GM21825 (cell line): ENCODE measurements around the gene CCDC27.
"Not testable (repeated sequence)": the region's sequence is repeated elsewhere in the genome, so short reads cannot be mapped to it uniquely, and the experiment has no call there.

ENCODE experiments used
- ATAC-seq: cut with Tn5 transposase; IDR thresholded peaks from one replicate; pipeline ENCODE4 v1.9.1; 2021; ENCODE audit warnings: mild to moderate bottlenecking, moderate library complexity; ENCODE audit not compliant: unreplicated experiment

The CCDC27 gene

GRCh38 chr1:3788756-3789420 is 36.6 kb downstream of the CCDC27 start:
- no peak for ATAC-seq

GRCh38 chr1:3789421-3790300 is 37.4 kb downstream of the CCDC27 start:
- ATAC-seq = no peak

GRCh38 chr1:3790500-3790923 is 38.3 kb downstream of the CCDC27 start:
- no peak for ATAC-seq

DNA sequence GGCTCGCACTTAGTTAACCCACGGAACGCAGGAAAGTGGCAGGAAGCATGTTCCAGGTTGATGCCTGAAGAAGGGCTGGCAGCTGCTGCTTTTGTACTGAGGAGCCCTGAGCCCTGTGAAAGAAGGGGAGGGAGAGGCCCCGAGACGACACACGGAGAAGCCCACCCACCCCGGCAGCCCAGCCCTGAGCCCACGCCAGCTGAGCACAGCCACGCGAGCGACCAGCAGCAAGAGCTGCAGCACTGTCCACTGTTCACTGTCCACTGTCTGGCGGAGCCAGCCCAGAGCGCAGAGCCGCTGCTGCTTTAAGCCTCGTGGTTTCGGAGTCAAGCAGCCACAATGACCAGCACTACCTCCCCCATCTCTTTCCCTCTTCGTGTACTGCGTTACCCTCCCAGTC is 38.7 kb downstream of the CCDC27 start:
- ATAC-seq = no peak

- ATAC-seq = peak; percentile 30
Observed at GRCh38 chr1:3795453-3796214, 43.4 kb downstream of the CCDC27 start.

DNA sequence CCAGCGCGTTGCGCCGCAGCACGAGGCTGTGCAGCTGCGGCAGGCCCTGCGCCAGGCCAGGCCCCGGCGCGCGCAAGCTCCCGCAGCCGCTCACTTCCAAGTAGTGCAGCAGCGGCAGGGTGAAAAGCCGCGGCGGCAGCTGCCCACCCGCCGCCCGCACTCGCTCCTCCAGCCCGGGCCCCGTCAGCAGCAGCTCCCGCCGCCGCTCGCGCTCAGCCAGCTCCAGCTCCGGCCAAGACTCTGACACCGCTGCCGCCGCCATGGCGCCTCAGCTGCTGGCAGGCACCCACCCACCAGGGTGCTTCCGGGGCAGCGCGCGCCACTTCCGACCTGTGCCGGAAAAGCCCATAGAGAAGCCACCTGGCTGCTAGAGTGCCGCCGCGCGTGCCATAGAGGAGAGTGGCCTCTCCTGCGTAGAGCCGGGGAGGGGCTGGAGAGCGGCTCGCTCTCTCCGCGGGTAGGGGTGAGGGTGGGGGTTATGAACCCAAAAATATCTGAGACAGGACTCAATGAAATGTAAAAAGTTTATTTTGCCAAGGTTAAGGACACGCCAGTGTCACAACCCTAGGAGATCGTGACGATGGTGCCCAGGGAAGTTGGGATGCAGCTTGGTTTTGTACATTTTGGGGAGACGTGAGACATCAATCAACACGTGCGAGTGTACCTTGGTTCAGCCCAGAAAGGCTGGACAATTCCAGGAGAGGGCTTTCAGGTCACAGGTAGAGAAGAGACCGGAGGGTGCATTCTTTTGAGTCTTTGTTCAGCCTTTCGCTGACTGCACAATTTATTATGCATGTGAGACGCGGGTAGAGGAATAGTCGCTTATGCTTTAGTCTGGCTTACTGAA is 44.2 kb downstream of the CCDC27 start, which contains the start of gene LRRC47:
TSS of gene LRRC47 (minus strand) at position 284 of the 847 bp plus-strand sequence. CDS start at position 262, 22 bp downstream.
- ATAC-seq = peak; percentile 96

DNA sequence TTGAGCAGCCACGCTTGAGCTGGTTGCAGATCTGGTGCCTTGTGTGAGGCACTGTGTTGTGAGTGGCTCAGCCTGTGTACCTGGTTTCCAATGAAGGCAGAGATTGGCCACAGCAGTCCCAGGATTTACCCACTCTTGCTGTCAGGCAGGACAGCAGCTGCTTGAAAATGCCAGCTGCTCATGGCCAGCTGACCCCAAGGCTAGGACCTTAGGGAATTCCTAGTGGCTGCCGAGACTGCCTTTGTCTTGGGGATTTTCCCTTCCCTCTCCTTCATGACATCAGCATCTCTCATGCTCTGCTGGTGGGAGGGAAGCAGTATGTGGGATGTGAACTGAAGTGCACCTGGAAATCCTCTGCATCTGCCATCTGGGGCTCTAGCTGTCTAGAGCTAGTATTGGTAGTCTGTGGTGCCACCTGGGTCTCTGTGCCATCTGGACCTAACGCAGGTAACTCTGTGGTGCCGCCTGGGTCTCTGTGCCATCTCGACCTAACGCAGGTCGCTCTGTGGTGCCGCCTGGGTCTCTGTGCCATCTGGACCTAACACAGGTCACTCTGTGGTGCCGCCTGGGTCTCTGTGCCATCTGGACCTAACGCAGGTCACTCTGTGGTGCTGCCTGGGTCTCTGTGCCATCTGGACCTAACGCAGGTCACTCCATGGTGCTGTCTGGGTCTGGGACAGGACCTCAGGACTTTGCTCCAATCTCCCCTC is 47.9 kb downstream of the CCDC27 start:
- ATAC-seq = no peak

- not testable (repeated sequence) for ATAC-seq
Observed at GRCh38 chr1:3800795-3801194, 48.5 kb downstream of the CCDC27 start.

GRCh38 chr1:3803905-3804626 is 51.8 kb downstream of the CCDC27 start:
- ATAC-seq = no peak

- not testable (repeated sequence) for ATAC-seq
Observed at GRCh38 chr1:3804627-3804944, 52.3 kb downstream of the CCDC27 start.

DNA sequence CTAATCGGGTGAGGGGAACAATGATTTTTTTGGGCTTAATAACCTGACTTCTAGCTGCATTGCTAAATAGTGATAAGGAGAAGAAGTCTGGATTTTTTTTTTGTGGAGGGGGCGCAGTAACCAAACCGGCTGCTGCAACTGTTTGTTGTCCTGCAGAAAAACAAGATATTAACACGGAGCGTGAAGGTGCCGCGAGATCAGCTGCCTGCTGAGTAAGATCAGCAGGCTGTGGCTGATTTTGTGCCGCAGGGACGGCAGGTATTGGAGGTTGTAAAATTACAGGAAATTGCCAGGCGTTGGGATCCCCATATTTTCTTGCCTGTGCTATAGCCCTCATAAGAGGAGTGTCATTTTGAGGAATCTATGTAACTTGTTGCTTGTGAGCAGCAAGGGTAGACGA is 52.8 kb downstream of the CCDC27 start:
- ATAC-seq = no peak

DNA sequence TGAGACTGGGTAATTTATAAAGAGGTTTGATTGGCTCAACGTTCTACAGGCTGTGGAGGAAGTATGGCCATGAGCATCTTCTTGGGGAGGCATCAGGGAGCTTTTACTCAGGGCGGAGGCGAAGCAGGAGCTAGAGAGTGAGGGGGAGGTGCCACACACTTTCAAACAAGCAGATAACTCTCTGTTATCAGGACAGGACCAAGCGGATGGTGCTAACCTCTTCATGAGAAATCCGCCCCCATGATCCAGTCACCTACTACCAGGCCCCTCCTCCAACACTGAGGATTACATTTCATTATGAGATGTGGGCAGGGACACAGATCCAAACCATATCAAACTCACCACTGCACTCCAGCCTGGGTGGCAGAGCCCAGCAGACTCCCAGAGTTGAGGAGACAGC is 55.5 kb downstream of the CCDC27 start:
- ATAC-seq = no peak

GRCh38 chr1:3809680-3810079 is 57.4 kb downstream of the CCDC27 start:
- ATAC-seq = no peak

DNA sequence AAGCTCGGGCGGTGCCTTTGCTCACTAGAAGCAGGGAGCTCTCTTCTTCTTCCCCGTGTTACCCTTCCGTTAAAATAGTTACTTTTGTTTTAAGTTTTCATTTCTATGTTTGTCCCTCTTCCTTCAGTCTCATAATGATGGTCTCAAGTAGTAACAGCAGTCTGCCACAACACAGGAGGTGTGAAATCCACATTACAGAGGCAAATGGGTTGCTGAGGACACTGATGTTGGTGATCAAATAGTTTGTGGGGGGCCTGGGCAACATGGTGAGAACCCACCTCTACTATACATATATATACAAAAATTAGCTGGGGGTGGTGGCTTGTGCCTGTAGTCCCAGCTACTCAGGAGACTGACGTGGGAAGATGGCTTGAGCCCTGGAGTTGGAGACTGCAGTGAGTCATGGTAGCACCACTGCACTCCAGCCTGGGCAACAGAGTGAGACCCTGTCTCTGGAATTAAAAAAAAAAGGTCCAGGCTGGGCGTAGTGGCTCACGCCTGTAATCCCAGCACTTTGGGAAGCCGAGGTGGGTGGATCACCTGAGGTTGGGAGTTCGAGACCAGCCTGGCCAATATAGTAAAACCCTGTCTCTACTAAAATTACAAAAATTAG is 58.0 kb downstream of the CCDC27 start:
- ATAC-seq = not testable (repeated sequence)

DNA sequence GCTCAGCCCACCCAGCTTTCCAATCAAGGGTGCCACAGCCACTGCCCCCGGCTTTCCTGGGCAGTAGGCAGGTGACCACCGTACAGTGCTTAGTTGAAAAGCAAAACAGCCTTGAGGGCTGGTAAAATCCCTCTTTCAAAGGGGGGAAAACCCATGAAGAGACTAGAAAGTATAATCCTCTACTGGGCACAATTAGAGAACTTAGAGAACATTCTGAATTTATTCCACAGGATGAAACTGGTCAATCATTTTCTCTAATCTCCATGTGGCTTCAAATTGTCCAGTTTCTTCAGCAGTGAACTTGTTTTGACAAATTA is 59.3 kb downstream of the CCDC27 start:
- ATAC-seq = no peak

DNA sequence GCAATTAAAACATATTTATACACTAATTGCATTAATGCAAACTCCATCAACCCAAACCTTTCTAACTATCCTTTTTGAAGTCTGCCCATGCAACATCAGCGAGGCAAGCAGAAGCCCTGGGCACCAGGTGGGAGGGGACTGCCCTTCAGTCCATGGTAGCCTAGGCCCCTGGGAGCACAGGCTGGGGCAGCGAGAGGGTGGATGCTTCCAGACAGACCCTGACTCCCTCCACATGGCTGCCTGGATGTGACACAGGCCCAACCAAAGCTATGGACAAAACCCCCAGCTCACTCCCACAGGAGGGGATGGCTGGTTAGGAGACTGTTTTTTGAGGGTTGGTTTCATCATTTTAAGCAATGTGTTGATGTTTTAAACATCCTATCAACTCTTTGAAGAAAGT is 61.8 kb downstream of the CCDC27 start:
- no peak for ATAC-seq

- no peak for ATAC-seq
Observed at GRCh38 chr1:3814771-3815561, 62.7 kb downstream of the CCDC27 start.
